Right lobe of liver (tissue), 6 donors: ENCODE measurements around the gene BTNL2. TPM values are rescaled to one million over a fixed set of nuclear protein-coding genes. Genes with fewer than 3 reads are reported as not detected.

Experiments
- ATAC-seq, 4 donors: fragments of 200-7000 bp; cut with Tn5 transposase; one replicate each; pipeline ENCODE4 v1.9.1; 2020; ENCODE audit warnings: mild to moderate bottlenecking in 4 of 4, moderate library complexity in 4 of 4
- DNase-seq, 3 donors: peaks; one replicate each; pipeline ENCODE4 v3.0.0-alpha.2; 2020
- H3K27ac ChIP-seq, 3 donors: fragments of 200-600 bp; one replicate each; pipeline ENCODE4 v1.8.0; 2022
- H3K27me3 ChIP-seq, 2 donors: fragments of 200-600 bp; one replicate each; pipeline ENCODE4 v1.8.0; 2022
- H3K36me3 ChIP-seq, 4 donors: fragments of 200-600 bp; sonication (generic) in 1 of 4; one replicate each; pipeline versions ENCODE4 v1.5.1 to v1.8.0; 2017 to 2022; ENCODE audit warnings: control low read depth in 1 of 4
- H3K4me1 ChIP-seq, 4 donors: fragments of 200-600 bp; sonication (generic) in 1 of 4; one replicate each; pipeline versions ENCODE4 v1.5.1 to v1.8.0; 2017 to 2022; ENCODE audit warnings: control low read depth in 1 of 4
- H3K4me3 ChIP-seq, 3 donors: fragments of 200-600 bp; one replicate each; pipeline ENCODE4 v1.8.0; 2022
- H3K9me3 ChIP-seq, 4 donors: fragments of 200-600 bp; sonication (generic) in 1 of 4; one replicate each; pipeline versions ENCODE4 v1.5.1 to v1.8.0; 2017 to 2022; ENCODE audit warnings: control low read depth in 1 of 4
- CTCF ChIP-seq, 4 donors: fragments of 200-600 bp in 3 of 4; fragments of 450-650 bp in 1 of 4; IDR thresholded peaks; one replicate each; pipeline versions ENCODE4 v1.5.1 to v1.8.0; 2016 to 2022; ENCODE audit warnings: antibody characterized with exemption in 4 of 4, mild to moderate bottlenecking in 2 of 4
- POLR2A ChIP-seq: fragments of 450-650 bp; IDR thresholded peaks from one replicate; pipeline ENCODE4 v1.6.1; 2017; ENCODE audit warnings: antibody characterized with exemption, mild to moderate bottlenecking
- WGBS: methylation state at CpG from one replicate; pipeline ENCODE4 v1.1.6; 2018; ENCODE audit warnings: low coverage, low lambda C conversion rate; ENCODE audit not compliant: insufficient coverage; ENCODE audit errors: missing lambda C conversion rate; 5-methylcytosine and 5-hydroxymethylcytosine counted together
- intact Hi-C, 2 donors: fragments of 100-400 bp; cut with DNase I; formaldehyde crosslinking; loops; one replicate each; pipeline versions ENCODE4 v1.11.2 to v1.14.1; 2022
- long read RNA-seq: library from polyadenylated mRNA; unstranded; transcript quantifications from one replicate; pipeline ENCODE4 v2.0.0, GENCODE V29; 2019
- total RNA-seq, 6 experiments: library from RNA; depleted of rRNA in 2 of 6; stranded (reverse); fragments of >200 nt in 2 of 6; fragmentation: NEBNext Ultra II Directional in 3 of 6; extraction: Animal tissue kit (Norgen Biotek cat#: 25700) in 3 of 6; gene quantifications; one replicate each; pipeline versions ENCODE4 v1.1.0 to v1.2.4, GENCODE V29; 2016 to 2023
- donor health status: DM: no; HTN: yes; CAD: no.
- donor health status: DM: no; HTN: no; CAD: no.
- donor health status: DM: no; HTN: no; CAD: no.
- donor health status: DM: no; HTN: yes; CAD: no.
- donor health status: DM: no; HTN: yes; CAD: no.

BTNL2 gene
- total RNA-seq, result not detected
- long read RNA-seq, result 0 reads

- H3K4me3 ChIP-seq, result no peak within 1 kb of the TSS
- no peaks in the 10 kb centered on the region for H3K4me1 ChIP-seq
- intact Hi-C loops, result no loop called here
- WGBS, result 45% methylated on average over 2 of the region's 4 CpGs
- no peak within 1 kb of the TSS for H3K27ac ChIP-seq
- TF ChIP-seq CTCF (IDR thresholded peaks at IDR 0.05) (no peak), POLR2A (no peak)
- DNase-seq, result no peak
- H3K36me3 ChIP-seq, result no peaks in the 10 kb centered on the region
- no peaks in the 10 kb centered on the region for H3K27me3 ChIP-seq
- H3K9me3 ChIP-seq, result no peaks in the 10 kb centered on the region
- no peak for ATAC-seq
Measured at GRCh38 chr6:32406857-32407256, at the start of gene BTNL2. Gene BTNL2, minus strand, starts transcription at chr6:32407181. Its CDS starts 58 bp downstream, at chr6:32407123.

- DNase-seq, result no peak
- Histone ChIP-seq H3K27ac (no peak overlapping the region), H3K4me1 (no peaks in the 10 kb centered on the region), H3K4me3 (no peak overlapping the region), H3K27me3 (no peaks in the 10 kb centered on the region), H3K9me3 (no peaks in the 10 kb centered on the region), H3K36me3 (no peaks in the 10 kb centered on the region)
- ATAC-seq, result no peak
- intact Hi-C loops, result no loop called here
- WGBS, result 70% methylated on average over 3 of the region's 3 CpGs
- no peak for TF ChIP-seq CTCF (IDR thresholded peaks at IDR 0.05)
- no peak for TF ChIP-seq POLR2A
Measured at GRCh38 chr6:32449088-32449736, 42.2 kb upstream of the BTNL2 start.

- ATAC-seq (no peak), DNase-seq (no peak)
- Histone ChIP-seq H3K27ac (no peak overlapping the region), H3K27me3 (no peaks in the 10 kb centered on the region), H3K4me1 (no peaks in the 10 kb centered on the region), H3K36me3 (no peaks in the 10 kb centered on the region), H3K9me3 (no peaks in the 10 kb centered on the region), H3K4me3 (no peak overlapping the region)
- TF ChIP-seq CTCF (IDR thresholded peaks at IDR 0.05), result no peak
- no peak for TF ChIP-seq POLR2A
- intact Hi-C loops, result no loop called here
Measured at GRCh38 chr6:32447932-32448331, 41.0 kb upstream of the BTNL2 start.

- Histone ChIP-seq H3K36me3 (no peaks in the 10 kb centered on the region), H3K4me3 (no peak overlapping the region), H3K27ac (no peak overlapping the region), H3K27me3 (no peaks in the 10 kb centered on the region), H3K4me1 (no peaks in the 10 kb centered on the region), H3K9me3 (no peaks in the 10 kb centered on the region)
- 35% methylated on average over 3 of the region's 3 CpGs for WGBS
- no peak for ATAC-seq
- DNase-seq, result no peak
- intact Hi-C loops, result no loop called here
- no peak for TF ChIP-seq CTCF (IDR thresholded peaks at IDR 0.05)
- TF ChIP-seq POLR2A, result no peak
Measured at GRCh38 chr6:32445321-32445854, 38.4 kb upstream of the BTNL2 start.
